A549 (cell line): ENCODE data around the gene HMCN1. TPM values are rescaled to one million over a fixed set of nuclear protein-coding genes. Genes with fewer than 3 reads are reported as not detected.

ENCODE experiments used
- ATAC-seq, 2 experiments: fragments of 200-7000 bp in 1 of 2; fragments of >200 bp in 1 of 2; cut with Nextera tagmentation in 1 of 2; cut with Tn5 transposase in 1 of 2; 3 replicates each; pipeline versions ENCODE4 v1.8.0 to v1.9.1; 2018 to 2020; ENCODE audit warnings: mild to moderate bottlenecking in 1 of 2, moderate library complexity in 1 of 2
- CTCF ChIA-PET: fragments of 300-600 bp; sonication (Branson Sonifier 250); formaldehyde crosslinking; extraction: SDS; loops from one replicate; lab custom pipeline; 2021; ENCODE audit warnings: antibody characterized with exemption, inconsistent platforms; lab: Yijun Ruan, JAX
- POLR2A ChIA-PET: fragments of 350-600 bp; formaldehyde crosslinking; extraction: SDS; loops from one replicate; lab custom pipeline; 2021; ENCODE audit warnings: antibody characterized with exemption, inconsistent platforms; lab: Yijun Ruan, JAX
- DNase-seq, 2 experiments: peaks; one replicate each; pipeline versions ENCODE4 v3.0.0 to v3.0.0-alpha.2; 2011 to 2016; ENCODE audit warnings: low read depth in 1 of 2, low spot score in 1 of 2
- FAIRE-seq: peaks from 2 replicates; lab custom pipeline; 2011; peaks lifted over from hg19 to GRCh38; lab: Jason Lieb, UNC
- H3K27ac ChIP-seq, 2 experiments: fragments of >200 bp; sonication (Bioruptor Twin); formaldehyde crosslinking; 3 replicates each; pipeline ENCODE4 v1.5.1; 2016 to 2017
- H3K4me1 ChIP-seq: fragments of >200 bp; sonication (Bioruptor Twin); formaldehyde crosslinking; 3 replicates; pipeline ENCODE4 v1.6.1; 2016
- H3K4me2 ChIP-seq: fragments of >200 bp; sonication (Bioruptor Twin); formaldehyde crosslinking; 3 replicates; pipeline ENCODE4 v1.6.1; 2016
- H3K4me3 ChIP-seq: fragments of >200 bp; sonication (Bioruptor Twin); formaldehyde crosslinking; 3 replicates; pipeline ENCODE4 v1.5.1; 2016
- H3K9me3 ChIP-seq: fragments of >200 bp; sonication (Bioruptor Twin); formaldehyde crosslinking; 3 replicates; pipeline ENCODE4 v1.6.1; 2016
- CBX8 ChIP-seq: fragments of 200-600 bp; sonication (generic); IDR thresholded peaks from 2 replicates; pipeline ENCODE4 v1.6.1; 2016
- CEBPB ChIP-seq, 2 experiments: fragments of >200 bp in 1 of 2; sonication (Bioruptor Twin) in 1 of 2; formaldehyde crosslinking in 1 of 2; IDR thresholded peaks; 2 replicates each; pipeline ENCODE4 v1.6.1; 2012 to 2016
- EHF ChIP-seq: fragments of 250-450 bp; sonication (Bioruptor Pico); IDR thresholded peaks from 2 replicates; pipeline ENCODE4 v1.5.0; 2020; ENCODE audit warnings: mild to moderate bottlenecking
- EP300 ChIP-seq, 2 experiments: fragments of >200 bp; sonication (Bioruptor Twin); formaldehyde crosslinking; IDR thresholded peaks; 2 replicates in 1 of 2; 3 replicates in 1 of 2; pipeline ENCODE4 v1.6.1; 2016 to 2017
- ESRRA ChIP-seq: fragments of 150-350 bp; IDR thresholded peaks from 2 replicates; pipeline ENCODE4 v1.6.1; 2014; ENCODE audit warnings: mild to moderate bottlenecking, low read length, borderline replicate concordance
- FOSB ChIP-seq: fragments of 250-450 bp; sonication (Bioruptor Pico); IDR thresholded peaks from 2 replicates; pipeline ENCODE4 v1.5.0; 2020; ENCODE audit warnings: mild to moderate bottlenecking, moderate library complexity
- HEYL ChIP-seq: fragments of 250-450 bp; sonication (Bioruptor Pico); IDR thresholded peaks from 2 replicates; pipeline ENCODE4 v1.8.0; 2021; ENCODE audit warnings: mild to moderate bottlenecking, moderate library complexity
- HOXB13 ChIP-seq: fragments of 250-450 bp; sonication (Bioruptor Pico); IDR thresholded peaks from 2 replicates; pipeline ENCODE4 v1.5.0; 2020; ENCODE audit warnings: low read depth, mild to moderate bottlenecking, moderate library complexity
- HOXB5 ChIP-seq: fragments of 250-450 bp; sonication (Bioruptor Pico); IDR thresholded peaks from 2 replicates; pipeline ENCODE4 v1.5.0; 2020; ENCODE audit warnings: mild to moderate bottlenecking, moderate library complexity
- JUNB ChIP-seq: fragments of >200 bp; sonication (Bioruptor Twin); formaldehyde crosslinking; IDR thresholded peaks from 2 replicates; pipeline ENCODE4 v1.6.1; 2016
- KDM1A ChIP-seq: fragments of 200-600 bp; sonication (generic); IDR thresholded peaks from 2 replicates; pipeline ENCODE4 v1.6.1; 2016; ENCODE audit warnings: low read depth, mild to moderate bottlenecking
- MAZ ChIP-seq: fragments of 150-350 bp; IDR thresholded peaks from 2 replicates; pipeline ENCODE4 v1.6.1; 2014; ENCODE audit warnings: antibody characterized with exemption, low read depth, low read length, borderline replicate concordance
- NFE2L2 ChIP-seq: fragments of 150-350 bp; conservative IDR thresholded peaks from 2 replicates; pipeline ENCODE4 v1.6.1; 2014; ENCODE audit warnings: low read length
- NPAS2 ChIP-seq: fragments of 250-450 bp; sonication (Bioruptor Pico); IDR thresholded peaks from 2 replicates; pipeline ENCODE4 v1.8.0; 2022; ENCODE audit warnings: mild to moderate bottlenecking, moderate library complexity, borderline replicate concordance
- NR3C1 ChIP-seq: fragments of >200 bp; sonication (Bioruptor Twin); formaldehyde crosslinking; IDR thresholded peaks from 3 replicates; pipeline ENCODE4 v1.6.1; 2017
- RARB ChIP-seq: fragments of 250-450 bp; sonication (Bioruptor Pico); IDR thresholded peaks from 2 replicates; pipeline ENCODE4 v1.8.0; 2021; ENCODE audit warnings: mild to moderate bottlenecking, moderate library complexity
- RCOR1 ChIP-seq: fragments of 150-350 bp; IDR thresholded peaks from 2 replicates; pipeline ENCODE4 v1.6.1; 2014; ENCODE audit warnings: antibody characterized with exemption, low read length, low read depth
- SMC3 ChIP-seq: fragments of >200 bp; sonication (Bioruptor Twin); formaldehyde crosslinking; IDR thresholded peaks from 3 replicates; pipeline ENCODE4 v1.6.1; 2018; ENCODE audit warnings: inconsistent platforms
- TFCP2L1 ChIP-seq: fragments of 250-450 bp; sonication (Bioruptor Pico); IDR thresholded peaks from 2 replicates; pipeline ENCODE4 v1.5.0; 2021; ENCODE audit warnings: mild to moderate bottlenecking
- ZC3H11A ChIP-seq: fragments of 450-650 bp; IDR thresholded peaks from 2 replicates; pipeline ENCODE4 v1.6.1; 2014; ENCODE audit warnings: antibody characterized with exemption, mild to moderate bottlenecking
- ZFP36 ChIP-seq: fragments of 450-650 bp; IDR thresholded peaks from 2 replicates; pipeline ENCODE4 v1.6.1; 2014; ENCODE audit warnings: borderline replicate concordance; ENCODE audit not compliant: partially characterized antibody
- ZNF302 ChIP-seq: fragments of 250-450 bp; sonication (Bioruptor Pico); IDR thresholded peaks from 2 replicates; pipeline ENCODE4 v1.9.0; 2021; ENCODE audit warnings: inconsistent platforms, mild to moderate bottlenecking, moderate library complexity
- ZSCAN20 ChIP-seq: fragments of 250-450 bp; sonication (Bioruptor Pico); IDR thresholded peaks from 2 replicates; pipeline ENCODE4 v1.8.0; 2022; ENCODE audit warnings: mild to moderate bottlenecking, moderate library complexity
- WGBS: methylation state at CpG from one replicate; pipeline ENCODE4 v1.1.6; 2017; ENCODE audit errors: missing lambda C conversion rate; 5-methylcytosine and 5-hydroxymethylcytosine counted together
- polyA plus RNA-seq, 4 experiments: library from polyadenylated mRNA; depleted of rRNA in 3 of 4; stranded (reverse); fragments of >200 nt; fragmentation: RNase III in 1 of 4; extraction: RNeasy Plus Mini Kit Qiagen cat#74134 plus additional on column Dnase treatment in 1 of 4; gene quantifications; 2 replicates in 3 of 4; 3 replicates in 1 of 4; pipeline ENCODE4 v1.2.3, GENCODE V29; 2011 to 2017
- TF ChIP-seq, protein P1 (sequence below): IDR thresholded peaks from 2 replicates; pipeline ENCODE4 v1.6.1; 2012
- TF ChIP-seq, protein P2 (sequence below): fragments of >200 bp; sonication (Bioruptor Twin); formaldehyde crosslinking; IDR thresholded peaks from 3 replicates; pipeline ENCODE4 v1.5.1; 2016
- TF ChIP-seq, protein P3 (sequence below): IDR thresholded peaks from 2 replicates; pipeline ENCODE4 v1.6.1; 2012
- TF ChIP-seq, protein P4 (sequence below): fragments of 150-350 bp; IDR thresholded peaks from 2 replicates; pipeline ENCODE4 v1.6.1; 2014; ENCODE audit warnings: low read depth, mild to moderate bottlenecking, low read length

Gene HMCN1
- polyA plus RNA-seq, 2 of the 4 experiments (the other 2 are of a cell fraction) = 0.03 to 0.06 TPM

DNA sequence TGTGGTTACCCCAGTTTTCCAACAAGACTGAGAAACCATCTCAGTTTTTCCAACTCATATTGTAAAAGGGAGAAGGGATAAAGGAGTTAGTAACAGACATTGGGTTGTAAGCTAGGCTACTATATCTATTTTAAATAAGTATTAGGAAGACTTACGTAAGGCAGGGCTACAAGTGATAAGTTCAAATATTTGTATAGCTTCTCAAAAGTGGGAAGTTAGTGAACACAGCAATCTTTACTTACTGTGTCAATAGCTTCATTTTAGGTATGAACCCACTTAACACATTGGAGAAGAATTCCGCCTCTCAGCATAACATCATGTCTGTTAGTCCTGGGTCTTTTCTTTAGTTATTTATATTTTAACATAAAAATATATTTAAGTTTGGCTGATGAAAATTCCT lies 320.7 kb downstream of the HMCN1 start:
- Histone ChIP-seq H3K4me2 (no peak overlapping the region), H3K27ac (no peak overlapping the region), H3K4me3 (no peak overlapping the region), H3K9me3 (no peaks in the 10 kb centered on the region), H3K4me1 (no peaks in the 10 kb centered on the region)
- POLR2A ChIA-PET = no interaction called here
- 77% methylated on average over 2 of the region's 2 CpGs for WGBS
- DNase-seq (no peak), FAIRE-seq (no peak), ATAC-seq (no peak)
- CTCF ChIA-PET = no interaction called here
- TF ChIP-seq KDM1A = no peak
- TF ChIP-seq RCOR1 = no peak
- TF ChIP-seq HOXB13 = no peak
- TF ChIP-seq MAZ = no peak
- TF ChIP-seq HOXB5 (CRISPR knock-in tag) = no peak
- TF ChIP-seq SMC3 = no peak
- no peak for TF ChIP-seq EP300 (IDR thresholded peaks at IDR 0.05)
- TF ChIP-seq, protein P1, sequence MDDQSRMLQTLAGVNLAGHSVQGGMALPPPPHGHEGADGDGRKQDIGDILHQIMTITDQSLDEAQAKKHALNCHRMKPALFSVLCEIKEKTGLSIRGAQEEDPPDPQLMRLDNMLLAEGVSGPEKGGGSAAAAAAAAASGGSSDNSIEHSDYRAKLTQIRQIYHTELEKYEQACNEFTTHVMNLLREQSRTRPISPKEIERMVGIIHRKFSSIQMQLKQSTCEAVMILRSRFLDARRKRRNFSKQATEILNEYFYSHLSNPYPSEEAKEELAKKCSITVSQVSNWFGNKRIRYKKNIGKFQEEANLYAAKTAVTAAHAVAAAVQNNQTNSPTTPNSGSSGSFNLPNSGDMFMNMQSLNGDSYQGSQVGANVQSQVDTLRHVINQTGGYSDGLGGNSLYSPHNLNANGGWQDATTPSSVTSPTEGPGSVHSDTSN = no peak
- TF ChIP-seq, protein P2, sequence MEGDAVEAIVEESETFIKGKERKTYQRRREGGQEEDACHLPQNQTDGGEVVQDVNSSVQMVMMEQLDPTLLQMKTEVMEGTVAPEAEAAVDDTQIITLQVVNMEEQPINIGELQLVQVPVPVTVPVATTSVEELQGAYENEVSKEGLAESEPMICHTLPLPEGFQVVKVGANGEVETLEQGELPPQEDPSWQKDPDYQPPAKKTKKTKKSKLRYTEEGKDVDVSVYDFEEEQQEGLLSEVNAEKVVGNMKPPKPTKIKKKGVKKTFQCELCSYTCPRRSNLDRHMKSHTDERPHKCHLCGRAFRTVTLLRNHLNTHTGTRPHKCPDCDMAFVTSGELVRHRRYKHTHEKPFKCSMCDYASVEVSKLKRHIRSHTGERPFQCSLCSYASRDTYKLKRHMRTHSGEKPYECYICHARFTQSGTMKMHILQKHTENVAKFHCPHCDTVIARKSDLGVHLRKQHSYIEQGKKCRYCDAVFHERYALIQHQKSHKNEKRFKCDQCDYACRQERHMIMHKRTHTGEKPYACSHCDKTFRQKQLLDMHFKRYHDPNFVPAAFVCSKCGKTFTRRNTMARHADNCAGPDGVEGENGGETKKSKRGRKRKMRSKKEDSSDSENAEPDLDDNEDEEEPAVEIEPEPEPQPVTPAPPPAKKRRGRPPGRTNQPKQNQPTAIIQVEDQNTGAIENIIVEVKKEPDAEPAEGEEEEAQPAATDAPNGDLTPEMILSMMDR = no peak
- no peak for TF ChIP-seq ESRRA
- no peak for TF ChIP-seq FOSB
- TF ChIP-seq ZFP36 = no peak
- TF ChIP-seq HEYL (CRISPR knock-in tag) = no peak

DNA sequence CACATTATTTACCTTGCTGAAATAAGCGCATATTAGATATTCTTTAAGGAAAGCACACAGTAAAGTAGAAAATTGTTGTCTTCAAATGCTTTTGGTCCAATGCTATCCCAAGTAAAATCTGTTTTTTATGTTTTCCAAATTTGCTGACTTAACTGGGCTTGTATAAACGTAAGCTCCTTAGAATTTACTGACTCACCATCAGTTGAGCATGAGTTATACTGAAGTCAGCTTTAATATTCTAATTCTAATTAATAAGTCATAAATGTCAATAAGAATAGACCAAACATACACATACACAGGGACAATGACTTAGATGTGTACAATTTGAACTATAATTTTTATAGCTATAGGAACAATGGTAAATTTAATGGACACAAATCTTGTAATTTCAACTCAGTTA lies 321.7 kb downstream of the HMCN1 start:
- FAIRE-seq (no peak), ATAC-seq (no peak), DNase-seq (no peak)
- POLR2A ChIA-PET = no interaction called here
- whole genome bisulfite sequencing = 14% methylated on average over 2 of the region's 2 CpGs
- no peak overlapping the region for H3K4me2 ChIP-seq
- no peak overlapping the region for H3K27ac ChIP-seq
- no peaks in the 10 kb centered on the region for H3K4me1 ChIP-seq
- no peaks in the 10 kb centered on the region for H3K9me3 ChIP-seq
- CTCF ChIA-PET = interaction anchor here (1.1 kb wide), 1 partner anchor 156 kb away, joined by 3 read pairs; no protein-coding TSS in a partner anchor
- no peak overlapping the region for H3K4me3 ChIP-seq
- TF ChIP-seq CBX8 (no peak), NFE2L2 (no peak), ZSCAN20 (CRISPR knock-in tag) (no peak), RARB (CRISPR knock-in tag) (no peak), NR3C1 (no peak), NPAS2 (CRISPR knock-in tag) (no peak), HOXB13 (no peak), TFCP2L1 (CRISPR knock-in tag) (no peak), ZC3H11A (no peak), CEBPB (IDR thresholded peaks at IDR 0.05) (no peak)
- TF ChIP-seq, protein P3, sequence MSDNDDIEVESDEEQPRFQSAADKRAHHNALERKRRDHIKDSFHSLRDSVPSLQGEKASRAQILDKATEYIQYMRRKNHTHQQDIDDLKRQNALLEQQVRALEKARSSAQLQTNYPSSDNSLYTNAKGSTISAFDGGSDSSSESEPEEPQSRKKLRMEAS = no peak

DNA sequence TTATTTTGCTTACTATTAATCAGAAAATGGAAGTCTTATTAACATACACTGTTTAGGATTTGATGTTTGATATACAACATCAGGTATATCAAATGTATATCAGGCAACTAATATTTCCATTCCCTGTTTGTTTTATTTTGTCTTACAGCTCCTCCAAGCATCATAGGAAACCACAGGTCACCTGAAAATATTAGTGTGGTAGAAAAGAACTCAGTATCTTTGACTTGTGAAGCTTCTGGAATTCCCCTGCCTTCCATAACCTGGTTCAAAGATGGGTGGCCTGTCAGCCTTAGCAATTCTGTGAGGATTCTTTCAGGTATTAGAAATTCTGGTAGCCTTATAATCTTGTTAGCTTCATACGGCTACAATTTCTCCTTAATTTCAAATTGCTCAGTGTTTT lies 322.9 kb downstream of the HMCN1 start:
- no peak for TF ChIP-seq RARB (CRISPR knock-in tag)
- no peak for TF ChIP-seq HOXB13
- TF ChIP-seq NPAS2 (CRISPR knock-in tag) = no peak
- TF ChIP-seq, protein P4, sequence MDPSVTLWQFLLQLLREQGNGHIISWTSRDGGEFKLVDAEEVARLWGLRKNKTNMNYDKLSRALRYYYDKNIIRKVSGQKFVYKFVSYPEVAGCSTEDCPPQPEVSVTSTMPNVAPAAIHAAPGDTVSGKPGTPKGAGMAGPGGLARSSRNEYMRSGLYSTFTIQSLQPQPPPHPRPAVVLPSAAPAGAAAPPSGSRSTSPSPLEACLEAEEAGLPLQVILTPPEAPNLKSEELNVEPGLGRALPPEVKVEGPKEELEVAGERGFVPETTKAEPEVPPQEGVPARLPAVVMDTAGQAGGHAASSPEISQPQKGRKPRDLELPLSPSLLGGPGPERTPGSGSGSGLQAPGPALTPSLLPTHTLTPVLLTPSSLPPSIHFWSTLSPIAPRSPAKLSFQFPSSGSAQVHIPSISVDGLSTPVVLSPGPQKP = no peak
- TF ChIP-seq CBX8 = no peak
- no peak for TF ChIP-seq KDM1A
- no peak for TF ChIP-seq NFE2L2
- TF ChIP-seq ZNF302 = no peak
- TF ChIP-seq, protein P3 = no peak
- TF ChIP-seq EHF (CRISPR knock-in tag) = no peak
- TF ChIP-seq RCOR1 = no peak
- TF ChIP-seq EP300 (IDR thresholded peaks at IDR 0.05) = no peak
- TF ChIP-seq ZSCAN20 (CRISPR knock-in tag) = no peak
- no peak for TF ChIP-seq JUNB
- POLR2A ChIA-PET = interaction anchor here (0.5 kb wide), 1 partner anchor 309 kb away, joined by 4 read pairs; no protein-coding TSS in a partner anchor
- no peak overlapping the region for H3K27ac ChIP-seq
- DNase-seq (no peak), ATAC-seq (no peak), FAIRE-seq (no peak)
- H3K9me3 ChIP-seq = no peaks in the 10 kb centered on the region
- no peaks in the 10 kb centered on the region for H3K4me1 ChIP-seq
- CTCF ChIA-PET = interaction anchor here (1.0 kb wide), 1 partner anchor 9 kb away, joined by 3 read pairs; no protein-coding TSS in a partner anchor
- no peak overlapping the region for H3K4me2 ChIP-seq
- 46% methylated on average over 1 of the region's 1 CpG for WGBS
- H3K4me3 ChIP-seq = no peak overlapping the region
